ENCODE results near the gene GFPT1. TPM values are rescaled to one million over a fixed set of nuclear protein-coding genes. Genes with fewer than 3 reads are reported as not detected.

The GFPT1 gene
- total and polyA plus RNA-seq, 2 experiments from 2014 or later: 60.8 to 62.0 TPM

DNA sequence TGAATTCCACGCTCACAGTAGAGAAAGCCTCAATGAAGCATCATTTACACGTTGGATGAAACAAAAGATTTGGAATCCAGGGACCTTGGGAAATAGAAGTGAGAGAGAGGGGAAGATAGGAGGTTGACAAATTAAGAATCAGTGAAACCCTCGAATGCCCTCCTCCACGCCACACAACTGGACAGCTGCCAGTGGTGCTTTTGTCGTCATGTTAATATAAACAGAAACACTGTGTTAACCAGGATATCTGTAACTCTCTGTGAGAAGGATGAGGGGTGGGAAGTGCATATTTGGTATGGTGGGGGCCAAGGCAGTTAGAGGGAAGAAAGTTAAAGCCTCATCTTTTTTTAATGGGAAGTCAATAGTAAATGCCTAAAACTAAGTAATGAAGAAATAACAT is 108.7 kb downstream of the GFPT1 start:
- Histone ChIP-seq H3K9me2 (ENCODE audit: insufficient read depth) (no peaks in the 10 kb centered on the region), H3K27me3 (ENCODE audit: insufficient read depth) (no peaks in the 10 kb centered on the region), H4K20me1 (replicated peaks; ENCODE audit: insufficient read depth) (no peaks in the 10 kb centered on the region), H3K4me3 (no peak overlapping the region), H3F3A (replicated peaks; ENCODE audit: low read depth) (no peaks in the 10 kb centered on the region), H3K4me2 (no peak overlapping the region), H3K27ac (ENCODE audit: low read depth) (no peak overlapping the region), H2AFZ (no peak overlapping the region), H3K4me1 (ENCODE audit: insufficient read depth) (peaks cover 3% of the 10 kb centered on the region; the same call in 1 of the 2 replicates), H3K79me2 (replicated peaks; ENCODE audit: insufficient read depth) (no peaks in the 10 kb centered on the region), H3K36me3 (ENCODE audit: insufficient read depth) (no peaks in the 10 kb centered on the region)
- Mint-ChIP-seq H3K36me3 (ENCODE audit: low read depth) (no peaks in the 10 kb centered on the region), H3K9me3 (no peaks in the 10 kb centered on the region), H3K27me3 (ENCODE audit: insufficient read depth, low read depth, poor library complexity) (peaks cover 2% of the 10 kb centered on the region), H3K27ac (no peak overlapping the region), H3K4me1 (no peaks in the 10 kb centered on the region; the same call in 2 of the 3 replicates), H3K4me3 (no peak overlapping the region)
- ATAC-seq (no peak), DNase-seq (ENCODE audit: low spot score) (no peak)
- no peak for TF ChIP-seq JUNB (IDR thresholded peaks at IDR 0.05; ENCODE audit: unreplicated experiment)

DNA sequence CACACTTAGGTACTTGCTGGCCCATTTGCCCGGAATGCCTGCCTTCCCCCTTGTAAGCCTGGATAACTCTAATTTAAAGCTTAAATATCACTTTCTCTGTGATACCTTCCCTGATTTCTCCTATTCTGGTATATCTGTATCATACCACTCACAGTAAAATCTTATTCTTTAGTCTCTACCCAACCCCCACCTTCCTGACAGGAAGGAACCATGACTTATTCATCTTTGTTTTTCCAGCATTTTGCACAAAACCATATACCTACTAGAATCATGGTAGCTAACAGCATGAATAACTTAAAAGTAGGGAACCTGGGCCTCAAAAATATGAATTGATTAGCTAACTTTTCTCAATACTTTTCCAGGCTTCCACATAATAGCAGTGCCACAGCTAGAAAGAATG is 111.5 kb downstream of the GFPT1 start:
- no peaks in the 10 kb centered on the region for H3K79me2 ChIP-seq (replicated peaks; ENCODE audit: insufficient read depth)
- Mint-ChIP-seq H3K27me3 (ENCODE audit: insufficient read depth, low read depth, poor library complexity) (peaks cover 4% of the 10 kb centered on the region), H3K36me3 (ENCODE audit: low read depth) (no peaks in the 10 kb centered on the region), H3K27ac (no peak overlapping the region), H3K4me1 (no peaks in the 10 kb centered on the region; the same call in 2 of the 3 replicates), H3K9me3 (no peaks in the 10 kb centered on the region), H3K4me3 (no peak overlapping the region)
- H3K27ac ChIP-seq (ENCODE audit: low read depth): no peak overlapping the region
- ATAC-seq (no peak), DNase-seq (ENCODE audit: low spot score) (no peak)
- no peaks in the 10 kb centered on the region for H4K20me1 ChIP-seq (replicated peaks; ENCODE audit: insufficient read depth)
- no peaks in the 10 kb centered on the region for H3K27me3 ChIP-seq (ENCODE audit: insufficient read depth)
- no peaks in the 10 kb centered on the region for H3K9me2 ChIP-seq (ENCODE audit: insufficient read depth)
- no peak overlapping the region for H3K4me2 ChIP-seq
- H3K36me3 ChIP-seq (ENCODE audit: insufficient read depth): no peaks in the 10 kb centered on the region
- H3F3A ChIP-seq (replicated peaks; ENCODE audit: low read depth): no peaks in the 10 kb centered on the region
- no peak overlapping the region for H3K4me3 ChIP-seq
- H3K4me1 ChIP-seq (ENCODE audit: insufficient read depth): peaks cover 3% of the 10 kb centered on the region; the same call in 1 of the 2 replicates
- H2AFZ ChIP-seq: no peak overlapping the region
- TF ChIP-seq, protein P1, sequence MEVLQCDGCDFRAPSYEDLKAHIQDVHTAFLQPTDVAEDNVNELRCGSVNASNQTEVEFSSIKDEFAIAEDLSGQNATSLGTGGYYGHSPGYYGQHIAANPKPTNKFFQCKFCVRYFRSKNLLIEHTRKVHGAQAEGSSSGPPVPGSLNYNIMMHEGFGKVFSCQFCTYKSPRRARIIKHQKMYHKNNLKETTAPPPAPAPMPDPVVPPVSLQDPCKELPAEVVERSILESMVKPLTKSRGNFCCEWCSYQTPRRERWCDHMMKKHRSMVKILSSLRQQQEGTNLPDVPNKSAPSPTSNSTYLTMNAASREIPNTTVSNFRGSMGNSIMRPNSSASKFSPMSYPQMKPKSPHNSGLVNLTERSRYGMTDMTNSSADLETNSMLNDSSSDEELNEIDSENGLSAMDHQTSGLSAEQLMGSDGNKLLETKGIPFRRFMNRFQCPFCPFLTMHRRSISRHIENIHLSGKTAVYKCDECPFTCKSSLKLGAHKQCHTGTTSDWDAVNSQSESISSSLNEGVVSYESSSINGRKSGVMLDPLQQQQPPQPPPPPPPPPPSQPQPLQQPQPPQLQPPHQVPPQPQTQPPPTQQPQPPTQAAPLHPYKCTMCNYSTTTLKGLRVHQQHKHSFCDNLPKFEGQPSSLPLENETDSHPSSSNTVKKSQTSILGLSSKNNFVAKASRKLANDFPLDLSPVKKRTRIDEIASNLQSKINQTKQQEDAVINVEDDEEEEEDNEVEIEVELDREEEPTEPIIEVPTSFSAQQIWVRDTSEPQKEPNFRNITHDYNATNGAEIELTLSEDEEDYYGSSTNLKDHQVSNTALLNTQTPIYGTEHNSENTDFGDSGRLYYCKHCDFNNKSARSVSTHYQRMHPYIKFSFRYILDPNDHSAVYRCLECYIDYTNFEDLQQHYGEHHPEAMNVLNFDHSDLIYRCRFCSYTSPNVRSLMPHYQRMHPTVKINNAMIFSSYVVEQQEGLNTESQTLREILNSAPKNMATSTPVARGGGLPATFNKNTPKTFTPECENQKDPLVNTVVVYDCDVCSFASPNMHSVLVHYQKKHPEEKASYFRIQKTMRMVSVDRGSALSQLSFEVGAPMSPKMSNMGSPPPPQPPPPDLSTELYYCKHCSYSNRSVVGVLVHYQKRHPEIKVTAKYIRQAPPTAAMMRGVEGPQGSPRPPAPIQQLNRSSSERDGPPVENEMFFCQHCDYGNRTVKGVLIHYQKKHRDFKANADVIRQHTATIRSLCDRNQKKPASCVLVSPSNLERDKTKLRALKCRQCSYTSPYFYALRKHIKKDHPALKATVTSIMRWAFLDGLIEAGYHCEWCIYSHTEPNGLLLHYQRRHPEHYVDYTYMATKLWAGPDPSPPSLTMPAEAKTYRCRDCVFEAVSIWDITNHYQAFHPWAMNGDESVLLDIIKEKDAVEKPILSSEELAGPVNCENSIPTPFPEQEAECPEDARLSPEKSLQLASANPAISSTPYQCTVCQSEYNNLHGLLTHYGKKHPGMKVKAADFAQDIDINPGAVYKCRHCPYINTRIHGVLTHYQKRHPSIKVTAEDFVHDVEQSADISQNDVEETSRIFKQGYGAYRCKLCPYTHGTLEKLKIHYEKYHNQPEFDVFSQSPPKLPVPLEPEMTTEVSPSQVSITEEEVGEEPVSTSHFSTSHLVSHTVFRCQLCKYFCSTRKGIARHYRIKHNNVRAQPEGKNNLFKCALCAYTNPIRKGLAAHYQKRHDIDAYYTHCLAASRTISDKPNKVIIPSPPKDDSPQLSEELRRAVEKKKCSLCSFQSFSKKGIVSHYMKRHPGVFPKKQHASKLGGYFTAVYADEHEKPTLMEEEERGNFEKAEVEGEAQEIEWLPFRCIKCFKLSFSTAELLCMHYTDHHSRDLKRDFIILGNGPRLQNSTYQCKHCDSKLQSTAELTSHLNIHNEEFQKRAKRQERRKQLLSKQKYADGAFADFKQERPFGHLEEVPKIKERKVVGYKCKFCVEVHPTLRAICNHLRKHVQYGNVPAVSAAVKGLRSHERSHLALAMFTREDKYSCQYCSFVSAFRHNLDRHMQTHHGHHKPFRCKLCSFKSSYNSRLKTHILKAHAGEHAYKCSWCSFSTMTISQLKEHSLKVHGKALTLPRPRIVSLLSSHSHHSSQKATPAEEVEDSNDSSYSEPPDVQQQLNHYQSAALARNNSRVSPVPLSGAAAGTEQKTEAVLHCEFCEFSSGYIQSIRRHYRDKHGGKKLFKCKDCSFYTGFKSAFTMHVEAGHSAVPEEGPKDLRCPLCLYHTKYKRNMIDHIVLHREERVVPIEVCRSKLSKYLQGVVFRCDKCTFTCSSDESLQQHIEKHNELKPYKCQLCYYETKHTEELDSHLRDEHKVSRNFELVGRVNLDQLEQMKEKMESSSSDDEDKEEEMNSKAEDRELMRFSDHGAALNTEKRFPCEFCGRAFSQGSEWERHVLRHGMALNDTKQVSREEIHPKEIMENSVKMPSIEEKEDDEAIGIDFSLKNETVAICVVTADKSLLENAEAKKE (CRISPR knock-in tag; IDR thresholded peaks at IDR 0.05): no peak
- TF ChIP-seq, protein P2, sequence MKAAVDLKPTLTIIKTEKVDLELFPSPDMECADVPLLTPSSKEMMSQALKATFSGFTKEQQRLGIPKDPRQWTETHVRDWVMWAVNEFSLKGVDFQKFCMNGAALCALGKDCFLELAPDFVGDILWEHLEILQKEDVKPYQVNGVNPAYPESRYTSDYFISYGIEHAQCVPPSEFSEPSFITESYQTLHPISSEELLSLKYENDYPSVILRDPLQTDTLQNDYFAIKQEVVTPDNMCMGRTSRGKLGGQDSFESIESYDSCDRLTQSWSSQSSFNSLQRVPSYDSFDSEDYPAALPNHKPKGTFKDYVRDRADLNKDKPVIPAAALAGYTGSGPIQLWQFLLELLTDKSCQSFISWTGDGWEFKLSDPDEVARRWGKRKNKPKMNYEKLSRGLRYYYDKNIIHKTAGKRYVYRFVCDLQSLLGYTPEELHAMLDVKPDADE (IDR thresholded peaks at IDR 0.05): no peak
- TF ChIP-seq NANOG (IDR thresholded peaks at IDR 0.05; ENCODE audit: borderline replicate concordance) (no peak), EZH2 (IDR thresholded peaks at IDR 0.05; ENCODE audit: low read depth, unreplicated experiment) (no peak), ZNF114 (CRISPR knock-in tag; IDR thresholded peaks at IDR 0.05) (no peak), POLR2AphosphoS5 (IDR thresholded peaks at IDR 0.05; ENCODE audit: low read depth) (no peak), JUNB (IDR thresholded peaks at IDR 0.05; ENCODE audit: unreplicated experiment) (no peak), EZH2phosphoT487 (IDR thresholded peaks at IDR 0.05; ENCODE audit: unreplicated experiment) (no peak)
- TF ChIP-seq, protein P3, sequence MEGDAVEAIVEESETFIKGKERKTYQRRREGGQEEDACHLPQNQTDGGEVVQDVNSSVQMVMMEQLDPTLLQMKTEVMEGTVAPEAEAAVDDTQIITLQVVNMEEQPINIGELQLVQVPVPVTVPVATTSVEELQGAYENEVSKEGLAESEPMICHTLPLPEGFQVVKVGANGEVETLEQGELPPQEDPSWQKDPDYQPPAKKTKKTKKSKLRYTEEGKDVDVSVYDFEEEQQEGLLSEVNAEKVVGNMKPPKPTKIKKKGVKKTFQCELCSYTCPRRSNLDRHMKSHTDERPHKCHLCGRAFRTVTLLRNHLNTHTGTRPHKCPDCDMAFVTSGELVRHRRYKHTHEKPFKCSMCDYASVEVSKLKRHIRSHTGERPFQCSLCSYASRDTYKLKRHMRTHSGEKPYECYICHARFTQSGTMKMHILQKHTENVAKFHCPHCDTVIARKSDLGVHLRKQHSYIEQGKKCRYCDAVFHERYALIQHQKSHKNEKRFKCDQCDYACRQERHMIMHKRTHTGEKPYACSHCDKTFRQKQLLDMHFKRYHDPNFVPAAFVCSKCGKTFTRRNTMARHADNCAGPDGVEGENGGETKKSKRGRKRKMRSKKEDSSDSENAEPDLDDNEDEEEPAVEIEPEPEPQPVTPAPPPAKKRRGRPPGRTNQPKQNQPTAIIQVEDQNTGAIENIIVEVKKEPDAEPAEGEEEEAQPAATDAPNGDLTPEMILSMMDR (conservative IDR thresholded peaks at IDR 0.05; ENCODE audit: low read depth in 2 of 2): no peak
- TF ChIP-seq, protein P4, sequence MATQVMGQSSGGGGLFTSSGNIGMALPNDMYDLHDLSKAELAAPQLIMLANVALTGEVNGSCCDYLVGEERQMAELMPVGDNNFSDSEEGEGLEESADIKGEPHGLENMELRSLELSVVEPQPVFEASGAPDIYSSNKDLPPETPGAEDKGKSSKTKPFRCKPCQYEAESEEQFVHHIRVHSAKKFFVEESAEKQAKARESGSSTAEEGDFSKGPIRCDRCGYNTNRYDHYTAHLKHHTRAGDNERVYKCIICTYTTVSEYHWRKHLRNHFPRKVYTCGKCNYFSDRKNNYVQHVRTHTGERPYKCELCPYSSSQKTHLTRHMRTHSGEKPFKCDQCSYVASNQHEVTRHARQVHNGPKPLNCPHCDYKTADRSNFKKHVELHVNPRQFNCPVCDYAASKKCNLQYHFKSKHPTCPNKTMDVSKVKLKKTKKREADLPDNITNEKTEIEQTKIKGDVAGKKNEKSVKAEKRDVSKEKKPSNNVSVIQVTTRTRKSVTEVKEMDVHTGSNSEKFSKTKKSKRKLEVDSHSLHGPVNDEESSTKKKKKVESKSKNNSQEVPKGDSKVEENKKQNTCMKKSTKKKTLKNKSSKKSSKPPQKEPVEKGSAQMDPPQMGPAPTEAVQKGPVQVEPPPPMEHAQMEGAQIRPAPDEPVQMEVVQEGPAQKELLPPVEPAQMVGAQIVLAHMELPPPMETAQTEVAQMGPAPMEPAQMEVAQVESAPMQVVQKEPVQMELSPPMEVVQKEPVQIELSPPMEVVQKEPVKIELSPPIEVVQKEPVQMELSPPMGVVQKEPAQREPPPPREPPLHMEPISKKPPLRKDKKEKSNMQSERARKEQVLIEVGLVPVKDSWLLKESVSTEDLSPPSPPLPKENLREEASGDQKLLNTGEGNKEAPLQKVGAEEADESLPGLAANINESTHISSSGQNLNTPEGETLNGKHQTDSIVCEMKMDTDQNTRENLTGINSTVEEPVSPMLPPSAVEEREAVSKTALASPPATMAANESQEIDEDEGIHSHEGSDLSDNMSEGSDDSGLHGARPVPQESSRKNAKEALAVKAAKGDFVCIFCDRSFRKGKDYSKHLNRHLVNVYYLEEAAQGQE (IDR thresholded peaks at IDR 0.05; ENCODE audit: unreplicated experiment): no peak

All from GM23338 (cell line).